Measurements from ENCODE around the gene MRPL16. TPM values are rescaled to one million over a fixed set of nuclear protein-coding genes. Genes with fewer than 3 reads are reported as not detected.

The MRPL16 gene
- total RNA-seq, 1 donor from 2014 or later: 34.5 TPM

- Histone ChIP-seq H3K27me3 (ENCODE audit: control insufficient read depth, insufficient read depth, low read length) (no peaks in the 10 kb centered on the region), H3K36me3 (ENCODE audit: control insufficient read depth, insufficient read depth, low read length) (peaks cover 5% of the 10 kb centered on the region), H3K4me3 (ENCODE audit: low read depth, low read length) (no peak overlapping the region)
- TF ChIP-seq CTCF (IDR thresholded peaks at IDR 0.05; ENCODE audit: insufficient read depth, low read length, poor library complexity, severe bottlenecking): no peak
- no peak for DNase-seq (ENCODE audit: low read depth)
Measured at GRCh38 chr11:59804061-59804460, 6.5 kb downstream of the MRPL16 start.

GRCh38 chr11:59802639-59803176, 7.9 kb downstream of the MRPL16 start:
- Histone ChIP-seq H3K27me3 (ENCODE audit: control insufficient read depth, insufficient read depth, low read length) (no peaks in the 10 kb centered on the region), H3K4me3 (ENCODE audit: low read depth, low read length) (no peak overlapping the region), H3K36me3 (ENCODE audit: control insufficient read depth, insufficient read depth, low read length) (peaks cover 5% of the 10 kb centered on the region)
- no peak for DNase-seq (ENCODE audit: low read depth)
- peak; percentile 56 for TF ChIP-seq CTCF (IDR thresholded peaks at IDR 0.05; ENCODE audit: insufficient read depth, low read length, poor library complexity, severe bottlenecking)

- Histone ChIP-seq H3K4me3 (ENCODE audit: low read depth, low read length) (no peak overlapping the region), H3K27me3 (ENCODE audit: control insufficient read depth, insufficient read depth, low read length) (no peaks in the 10 kb centered on the region), H3K36me3 (ENCODE audit: control insufficient read depth, insufficient read depth, low read length) (peaks cover 5% of the 10 kb centered on the region)
- TF ChIP-seq CTCF (IDR thresholded peaks at IDR 0.05; ENCODE audit: insufficient read depth, low read length, poor library complexity, severe bottlenecking): no peak
- DNase-seq (ENCODE audit: low read depth): peak; percentile 14
Measured at GRCh38 chr11:59801981-59802638, 8.5 kb downstream of the MRPL16 start.

GRCh38 chr11:59801160-59801706, 9.3 kb downstream of the MRPL16 start:
- Histone ChIP-seq H3K27me3 (ENCODE audit: control insufficient read depth, insufficient read depth, low read length) (no peaks in the 10 kb centered on the region), H3K36me3 (ENCODE audit: control insufficient read depth, insufficient read depth, low read length) (peaks cover 2% of the 10 kb centered on the region), H3K4me3 (ENCODE audit: low read depth, low read length) (no peak overlapping the region)
- TF ChIP-seq CTCF (IDR thresholded peaks at IDR 0.05; ENCODE audit: insufficient read depth, low read length, poor library complexity, severe bottlenecking): no peak
- DNase-seq (ENCODE audit: low read depth): no peak

- Histone ChIP-seq H3K4me3 (ENCODE audit: low read depth, low read length) (no peak overlapping the region), H3K36me3 (ENCODE audit: control insufficient read depth, insufficient read depth, low read length) (peaks cover 1% of the 10 kb centered on the region), H3K27me3 (ENCODE audit: control insufficient read depth, insufficient read depth, low read length) (no peaks in the 10 kb centered on the region)
- no peak for TF ChIP-seq CTCF (IDR thresholded peaks at IDR 0.05; ENCODE audit: insufficient read depth, low read length, poor library complexity, severe bottlenecking)
- no peak for DNase-seq (ENCODE audit: low read depth)
Measured at GRCh38 chr11:59800390-59801025, 10.1 kb downstream of the MRPL16 start.
